SK-MEL-5 (cell line): ENCODE results near the gene ZNF557. TPM values are rescaled to one million over a fixed set of nuclear protein-coding genes. Genes with fewer than 3 reads are reported as not detected.
A peak's percentile ranks its signal among the peaks of the same experiment; 100 is the strongest.

Experiments used
- DNase-seq: peaks from one replicate; pipeline ENCODE4 v3.0.0-alpha.2; 2016; ENCODE audit warnings: low read depth, low spot score
- in situ Hi-C: cut with HindIII; loops from 2 replicates; pipeline ENCODE4 v1.10.0; 2016; ENCODE audit warnings: low sequenced_read_pairs, high pct_unique_total_duplicates, low pct_unique_long_range_greater_than_20kb
- total RNA-seq: library from RNA; depleted of rRNA; stranded (reverse); fragments of >200 nt; shearing (Covaris generic); gene quantifications from 2 replicates; pipeline ENCODE4 v1.2.3, GENCODE V29; 2014

The ZNF557 gene
- total RNA-seq, 1 experiment from 2014 or later = 11.4 TPM

- in situ Hi-C loops = no loop called here
Measured at GRCh38 chr19:7067716-7068115, 1.8 kb upstream of the ZNF557 start.

GRCh38 chr19:7068599-7068998, 904 bp upstream of the ZNF557 start:
- in situ Hi-C loops = no loop called here

More at GRCh38 chr19:7067716-7068115, 1.8 kb upstream of the ZNF557 start:
- DNase-seq = no peak

GRCh38 chr19:7069904-7070226, 362 bp downstream of the ZNF557 start:
- no peak for DNase-seq
- in situ Hi-C loops = no loop called here

More at GRCh38 chr19:7068599-7068998, 904 bp upstream of the ZNF557 start:
- no peak for DNase-seq

DNA sequence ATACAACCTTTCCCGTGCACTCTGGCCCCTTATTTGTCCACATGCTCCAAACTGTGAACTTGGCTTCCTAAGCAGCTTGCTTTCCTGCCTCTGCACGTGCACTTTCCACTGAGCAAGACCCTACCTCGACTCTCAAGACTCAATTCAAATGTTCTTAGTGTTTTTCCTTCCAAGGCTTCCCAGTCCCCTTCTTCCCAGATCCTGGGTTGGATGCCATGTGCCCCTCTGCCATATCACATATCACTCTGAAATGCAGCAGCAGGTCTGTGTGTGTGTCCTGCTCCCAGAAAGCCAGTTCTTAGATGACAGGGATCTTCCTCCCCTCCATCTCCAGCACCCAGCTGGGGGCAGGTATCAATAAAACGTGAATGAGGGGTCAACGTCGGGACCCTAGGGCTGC, 3.0 kb downstream of the ZNF557 start:
- in situ Hi-C loops = no loop called here
- DNase-seq = no peak

DNA sequence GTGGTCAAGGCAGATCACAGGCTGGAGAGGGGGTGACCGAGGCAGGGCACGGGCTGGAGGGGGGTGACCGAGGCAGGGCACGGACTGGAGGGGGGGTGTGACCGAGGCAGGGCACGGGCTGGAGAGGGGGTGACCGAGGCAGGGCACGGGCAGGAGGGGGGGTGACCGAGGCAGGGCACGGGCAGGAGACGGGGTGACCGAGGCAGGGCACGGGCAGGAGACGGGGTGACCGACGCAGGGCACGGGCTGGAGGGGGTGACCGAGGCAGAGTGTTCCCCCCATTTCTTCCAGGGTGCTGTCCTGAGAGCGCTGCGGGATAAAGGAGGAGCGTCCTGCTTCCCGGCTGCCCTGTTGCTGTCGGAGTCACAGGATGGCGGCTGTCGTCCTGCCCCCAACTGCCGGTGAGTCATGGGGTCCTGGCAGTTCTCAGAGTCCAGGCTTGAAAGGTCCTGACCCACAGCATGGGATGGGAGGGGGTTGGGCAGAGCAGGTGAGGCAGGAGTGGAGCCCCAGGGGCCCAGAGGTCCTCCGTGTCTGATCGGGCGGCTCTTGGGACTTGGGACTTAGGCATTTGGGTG, 5.3 kb downstream of the ZNF557 start:
- in situ Hi-C loops = no loop called here
- DNase-seq = no peak

- no peak for DNase-seq
- in situ Hi-C loops = no loop called here
Measured at GRCh38 chr19:7076151-7076550, 6.6 kb downstream of the ZNF557 start.

- in situ Hi-C loops = no loop called here
- DNase-seq = no peak
Measured at GRCh38 chr19:7078008-7078407, 8.5 kb downstream of the ZNF557 start.

GRCh38 chr19:7083076-7083956, 13.8 kb downstream of the ZNF557 start:
- in situ Hi-C loops = no loop called here
- DNase-seq = peak; percentile 10

- no peak for DNase-seq
- in situ Hi-C loops = no loop called here
Measured at GRCh38 chr19:7088999-7089398, 19.5 kb downstream of the ZNF557 start.

GRCh38 chr19:7098096-7098495, 28.6 kb downstream of the ZNF557 start:
- in situ Hi-C loops = no loop called here
- DNase-seq = no peak

- peak; percentile 88 for DNase-seq
Measured at GRCh38 chr19:7098701-7099596, 29.4 kb downstream of the ZNF557 start.

GRCh38 chr19:7099597-7099921, 30.1 kb downstream of the ZNF557 start:
- no peak for DNase-seq
- in situ Hi-C loops = no loop called here

More at GRCh38 chr19:7098701-7099596, 29.4 kb downstream of the ZNF557 start:
- in situ Hi-C loops = no loop called here

DNA sequence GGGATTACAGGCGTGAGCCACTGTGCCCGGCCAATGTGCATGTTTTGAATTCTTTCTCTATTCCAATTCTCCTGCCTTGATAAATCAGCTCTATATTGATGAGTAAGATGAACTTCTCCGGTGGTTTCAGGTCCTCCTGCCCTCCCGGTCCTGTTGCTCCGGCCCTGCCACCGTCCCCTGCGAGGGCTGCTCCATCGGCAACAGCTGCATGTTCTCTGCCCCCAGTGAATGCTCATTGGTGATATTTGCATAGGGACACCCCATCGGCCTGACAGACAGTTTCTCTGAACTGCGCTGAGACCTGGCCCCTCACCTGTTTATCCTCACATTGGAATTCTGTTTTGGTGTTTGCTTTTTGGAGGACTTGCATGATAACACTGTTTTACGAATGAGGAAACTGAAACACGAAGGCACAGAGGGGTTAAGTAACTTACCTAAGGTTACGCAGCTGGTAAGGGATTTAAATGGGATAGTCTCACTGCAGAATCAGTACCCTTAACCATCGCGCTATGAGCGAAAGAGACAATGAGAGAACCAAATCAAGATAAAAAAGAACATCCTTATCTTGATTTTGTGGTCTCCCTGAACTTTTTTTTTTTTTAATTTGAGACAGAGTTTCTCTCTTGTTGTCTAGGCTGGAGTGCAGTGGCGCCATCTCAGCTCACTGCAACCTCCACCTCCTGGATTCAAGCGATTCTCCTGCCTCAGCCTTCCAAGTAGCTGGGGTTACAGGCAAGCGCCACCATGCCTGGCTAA, 32.2 kb downstream of the ZNF557 start:
- no peak for DNase-seq
- in situ Hi-C loops = no loop called here

- DNase-seq = no peak
- in situ Hi-C loops = no loop called here
Measured at GRCh38 chr19:7104747-7105447, 35.4 kb downstream of the ZNF557 start.

DNA sequence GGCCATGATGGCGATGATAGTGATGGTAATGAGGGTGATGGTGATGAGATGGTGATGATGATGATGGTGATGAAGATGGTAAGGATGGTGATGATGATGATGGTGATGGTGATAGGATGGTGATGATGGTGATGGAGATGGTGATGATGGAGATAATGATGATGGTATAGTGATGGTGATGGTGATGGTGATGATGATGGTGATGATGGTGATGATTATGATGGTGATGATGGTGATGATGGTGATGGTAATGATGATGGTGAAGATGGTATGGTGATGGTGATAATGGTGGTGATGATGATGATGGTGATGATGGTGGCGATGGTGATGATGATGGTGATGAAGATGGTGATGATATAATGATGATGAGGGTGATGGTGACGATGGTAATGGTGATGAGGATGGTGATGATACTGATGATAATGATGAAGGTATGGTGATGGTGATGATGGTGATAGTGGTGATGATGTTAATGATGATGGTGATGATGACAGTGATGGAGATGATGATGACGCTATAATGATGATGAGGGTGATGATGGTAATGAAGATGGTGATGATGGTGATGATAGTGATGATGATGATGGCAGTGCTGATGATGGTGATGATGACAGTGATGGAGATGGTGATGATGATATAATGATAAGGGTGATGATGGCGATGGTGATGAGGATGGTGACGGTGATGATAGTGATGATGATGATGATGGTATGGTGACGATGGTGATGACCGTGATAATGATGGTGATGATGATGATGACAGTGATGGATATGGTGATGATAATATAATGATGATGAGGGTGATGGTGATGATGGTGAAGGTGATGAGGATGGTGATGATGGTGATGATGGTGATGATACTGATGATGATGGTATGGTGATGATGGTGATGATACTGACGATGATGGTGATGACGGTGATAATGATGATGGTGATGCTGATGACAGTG, 37.5 kb downstream of the ZNF557 start:
- in situ Hi-C loops = no loop called here
- no peak for DNase-seq

DNA sequence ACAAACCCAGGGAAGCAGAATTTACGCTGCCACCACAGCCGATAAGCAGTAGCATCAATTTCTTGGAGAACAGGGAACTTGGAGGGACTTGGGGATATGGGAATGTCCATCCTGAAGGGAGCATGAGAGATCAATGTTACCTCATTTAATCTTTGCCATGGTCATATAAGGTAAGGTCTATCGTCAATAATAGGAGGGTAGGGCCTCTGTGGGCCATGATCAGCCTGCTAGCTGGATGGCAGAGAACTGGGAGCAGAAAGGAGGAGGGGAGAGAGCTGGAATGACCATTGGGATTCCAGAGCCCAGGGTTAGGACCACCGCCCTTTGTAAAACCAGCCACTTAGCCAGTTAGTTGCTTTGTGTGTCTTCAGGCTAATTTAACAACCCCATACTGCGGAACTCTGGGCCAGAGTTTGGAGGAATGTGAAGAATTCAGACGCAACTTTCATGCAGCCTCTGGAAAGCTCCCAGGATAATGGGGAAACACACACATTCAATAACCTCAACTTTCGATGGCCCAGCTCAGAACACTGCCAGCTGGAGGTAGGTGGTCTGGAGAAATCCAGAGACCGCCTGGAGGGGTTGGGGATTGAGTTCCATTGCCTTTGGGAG, 40.3 kb downstream of the ZNF557 start:
- DNase-seq = no peak
- in situ Hi-C loops = no loop called here
